WERI-Rb-1 (cell line): Measurements from ENCODE around the gene ANKRD63.

Experiments
- DNase-seq: peaks from one replicate; pipeline ENCODE4 v3.0.0-alpha.2; 2020
- H3K27ac ChIP-seq: fragments of 250-450 bp; sonication (Bioruptor Pico); 2 replicates; pipeline ENCODE4 v1.5.1; 2020; ENCODE audit warnings: mild to moderate bottlenecking, moderate library complexity
- H3K27me3 ChIP-seq: fragments of 250-450 bp; sonication (Bioruptor Pico); 2 replicates; pipeline ENCODE4 v1.5.1; 2021; ENCODE audit warnings: mild to moderate bottlenecking, low read depth, moderate library complexity; ENCODE audit not compliant: insufficient read depth, severe bottlenecking
- H3K36me3 ChIP-seq: fragments of 250-450 bp; sonication (Bioruptor Pico); 2 replicates; pipeline ENCODE4 v1.5.1; 2020; ENCODE audit warnings: mild to moderate bottlenecking, moderate library complexity
- H3K4me3 ChIP-seq: 2 replicates; pipeline ENCODE4 v1.5.1; 2011; ENCODE audit warnings: low read depth, mild to moderate bottlenecking, control low read depth, low read length
- H3K9me3 ChIP-seq: fragments of 250-450 bp; sonication (Bioruptor Pico); 2 replicates; pipeline ENCODE4 v1.5.1; 2021; ENCODE audit warnings: mild to moderate bottlenecking, moderate library complexity; ENCODE audit not compliant: severe bottlenecking
- CTCF ChIP-seq: IDR thresholded peaks from 2 replicates; pipeline ENCODE4 v1.5.1; 2011; ENCODE audit warnings: low read depth, mild to moderate bottlenecking, control low read depth, inconsistent platforms, low read length

The ANKRD63 gene

GRCh38 chr15:40275523-40275922 is 7.3 kb downstream of the ANKRD63 start:
- Histone ChIP-seq H3K27me3 (no peaks in the 10 kb centered on the region), H3K27ac (no peak overlapping the region), H3K36me3 (0 out of 2 replicates have a peak, but pooled peaks cover 2% of the 10 kb centered on the region), H3K9me3 (no peaks in the 10 kb centered on the region), H3K4me3 (no peak overlapping the region)
- no peak for DNase-seq
- no peak for TF ChIP-seq CTCF

- Histone ChIP-seq H3K36me3 (no peaks in the 10 kb centered on the region), H3K9me3 (no peaks in the 10 kb centered on the region), H3K4me3 (no peak overlapping the region), H3K27ac (no peak overlapping the region), H3K27me3 (no peaks in the 10 kb centered on the region)
- peak; percentile 81 for DNase-seq
- peak; percentile 99 for TF ChIP-seq CTCF
Observed at GRCh38 chr15:40274350-40275274, 8.3 kb downstream of the ANKRD63 start.

- Histone ChIP-seq H3K9me3 (no peaks in the 10 kb centered on the region), H3K36me3 (no peaks in the 10 kb centered on the region), H3K27me3 (no peaks in the 10 kb centered on the region), H3K4me3 (no peak overlapping the region), H3K27ac (no peak overlapping the region)
- no peak for TF ChIP-seq CTCF
- DNase-seq, result no peak
Observed at GRCh38 chr15:40273428-40273827, 9.4 kb downstream of the ANKRD63 start.

GRCh38 chr15:40272485-40273056 is 10.3 kb downstream of the ANKRD63 start:
- H3K9me3 ChIP-seq, result no peaks in the 10 kb centered on the region
- H3K36me3 ChIP-seq, result no peaks in the 10 kb centered on the region
- DNase-seq, result no peak
- TF ChIP-seq CTCF, result peak; percentile 47
- no peak overlapping the region for H3K4me3 ChIP-seq
- H3K27me3 ChIP-seq, result no peaks in the 10 kb centered on the region
- H3K27ac ChIP-seq, result no peak overlapping the region

GRCh38 chr15:40271685-40272484 is 11.0 kb downstream of the ANKRD63 start:
- no peak overlapping the region for H3K4me3 ChIP-seq
- no peaks in the 10 kb centered on the region for H3K27me3 ChIP-seq
- H3K36me3 ChIP-seq, result no peaks in the 10 kb centered on the region
- no peak for TF ChIP-seq CTCF
- DNase-seq, result no peak
- H3K9me3 ChIP-seq, result no peaks in the 10 kb centered on the region
- no peak overlapping the region for H3K27ac ChIP-seq
